Measurements from ENCODE around the gene CYP4F2.
"Not testable (repeated sequence)": the region's sequence is repeated elsewhere in the genome, so short reads cannot be mapped to it uniquely, and the experiment has no call there.

The CYP4F2 gene

GRCh38 chr19:15919243-15919642, 21.4 kb upstream of the CYP4F2 start:
- DNase-seq (ENCODE audit: extremely low spot score): no peak
- ChIA-PET POLR2A (no interaction called here), CTCF (no interaction called here)
- no peak for TF ChIP-seq CTCF (IDR thresholded peaks at IDR 0.05; ENCODE audit: control extremely low read depth, extremely low read depth, low read depth, missing control alignments)

- CTCF ChIA-PET: no interaction called here
- POLR2A ChIA-PET: no interaction called here
- no peak for DNase-seq (ENCODE audit: extremely low spot score)
- no peak for TF ChIP-seq CTCF (IDR thresholded peaks at IDR 0.05; ENCODE audit: control extremely low read depth, extremely low read depth, low read depth, missing control alignments)
These were observed 17.2 kb upstream of the CYP4F2 start for GRCh38 chr19:15915109-15915508.

GRCh38 chr19:15913830-15914229, 16.0 kb upstream of the CYP4F2 start:
- DNase-seq (ENCODE audit: extremely low spot score): no peak
- no peak for TF ChIP-seq CTCF (IDR thresholded peaks at IDR 0.05; ENCODE audit: control extremely low read depth, extremely low read depth, low read depth, missing control alignments)
- POLR2A ChIA-PET: no interaction called here
- CTCF ChIA-PET: no interaction called here

- TF ChIP-seq CTCF (IDR thresholded peaks at IDR 0.05; ENCODE audit: control extremely low read depth, extremely low read depth, low read depth, missing control alignments): no peak
- DNase-seq (ENCODE audit: extremely low spot score): no peak
- ChIA-PET CTCF (no interaction called here), POLR2A (no interaction called here)
These were observed 15.5 kb upstream of the CYP4F2 start for GRCh38 chr19:15913384-15913783.

GRCh38 chr19:15911599-15912235, 13.8 kb upstream of the CYP4F2 start:
- POLR2A ChIA-PET: no interaction called here
- CTCF ChIA-PET: no interaction called here
- no peak for DNase-seq (ENCODE audit: extremely low spot score)
- TF ChIP-seq CTCF (IDR thresholded peaks at IDR 0.05; ENCODE audit: control extremely low read depth, extremely low read depth, low read depth, missing control alignments): no peak

GRCh38 chr19:15905026-15905425, 7.2 kb upstream of the CYP4F2 start:
- TF ChIP-seq CTCF (IDR thresholded peaks at IDR 0.05; ENCODE audit: control extremely low read depth, extremely low read depth, low read depth, missing control alignments): no peak
- CTCF ChIA-PET: no interaction called here
- no peak for DNase-seq (ENCODE audit: extremely low spot score)
- POLR2A ChIA-PET: no interaction called here

GRCh38 chr19:15902898-15903297, 5.0 kb upstream of the CYP4F2 start:
- POLR2A ChIA-PET; DNase-seq (ENCODE audit: extremely low spot score); CTCF ChIA-PET: not testable (repeated sequence)

Measured in GM10248 (cell line).